Neuronal stem cell (in vitro differentiated cells): ENCODE measurements around the gene THYN1.

Experiments used
- DNase-seq: peaks from one replicate; pipeline ENCODE4 v3.0.0-alpha.2; 2013; ENCODE audit warnings: low spot score
- H2AFZ ChIP-seq: one replicate; pipeline ENCODE4 v1.6.1; 2013; ENCODE audit warnings: mild to moderate bottlenecking, low read length, inconsistent platforms
- H2AK5ac ChIP-seq: 2 replicates; pipeline ENCODE4 v1.6.1; 2013; ENCODE audit warnings: low read depth, mild to moderate bottlenecking, inconsistent platforms, low read length, moderate library complexity, mixed read lengths
- H2BK120ac ChIP-seq: 2 replicates; pipeline ENCODE4 v1.6.1; 2013; ENCODE audit warnings: low read depth, mild to moderate bottlenecking, inconsistent platforms, low read length, moderate library complexity, mixed read lengths
- H2BK12ac ChIP-seq: one replicate; pipeline ENCODE4 v1.6.1; 2013; ENCODE audit warnings: low read length, inconsistent platforms
- H2BK15ac ChIP-seq: 2 replicates; pipeline ENCODE4 v1.6.1; 2013; ENCODE audit warnings: mild to moderate bottlenecking, low read length, inconsistent platforms, mixed read lengths
- H2BK5ac ChIP-seq: one replicate; pipeline ENCODE4 v1.6.1; 2013; ENCODE audit warnings: inconsistent platforms, mild to moderate bottlenecking, low read length, moderate library complexity
- H3K14ac ChIP-seq: one replicate; pipeline ENCODE4 v1.6.1; 2013; ENCODE audit warnings: low read length, inconsistent platforms
- H3K18ac ChIP-seq: 2 replicates; pipeline ENCODE4 v1.6.1; 2013; ENCODE audit warnings: low read length, inconsistent platforms
- H3K23ac ChIP-seq: 2 replicates; pipeline ENCODE4 v1.6.1; 2013; ENCODE audit warnings: low read depth, mild to moderate bottlenecking, mixed read lengths, low read length, inconsistent platforms; ENCODE audit not compliant: poor library complexity
- H3K27ac ChIP-seq: replicated peaks from 3 replicates; pipeline ENCODE4 v1.5.1; 2013; ENCODE audit warnings: low read length, inconsistent platforms
- H3K27me3 ChIP-seq, 3 experiments: 2 replicates each; pipeline ENCODE4 v1.6.1; 2013; ENCODE audit warnings: low read length in 3 of 3, mild to moderate bottlenecking in 2 of 3, inconsistent platforms in 1 of 3, low read depth in 1 of 3, mixed read lengths in 1 of 3, moderate library complexity in 1 of 3; ENCODE audit not compliant: control insufficient read depth in 3 of 3, insufficient read depth in 3 of 3
- H3K36me3 ChIP-seq, 2 donors: replicated peaks in 1 of 2; 2 replicates each; pipeline ENCODE4 v1.6.1; 2013; ENCODE audit warnings: low read length in 2 of 2; ENCODE audit not compliant: control insufficient read depth in 2 of 2, insufficient read depth in 2 of 2
- H3K4ac ChIP-seq: 2 replicates; pipeline ENCODE4 v1.6.1; 2013; ENCODE audit warnings: inconsistent platforms, mild to moderate bottlenecking, low read length, moderate library complexity
- H3K4me1 ChIP-seq, 2 donors: 1 replicate in 1 of 2; 2 replicates in 1 of 2; pipeline ENCODE4 v1.6.1; 2013; ENCODE audit warnings: low read length in 2 of 2, low read depth in 1 of 2; ENCODE audit not compliant: control insufficient read depth in 2 of 2, insufficient read depth in 1 of 2
- H3K4me2 ChIP-seq: one replicate; pipeline ENCODE4 v1.6.1; 2013; ENCODE audit warnings: mild to moderate bottlenecking, low read length, inconsistent platforms; ENCODE audit not compliant: insufficient read depth, poor library complexity, severe bottlenecking
- H3K4me3 ChIP-seq, 2 donors: 2 replicates each; pipeline ENCODE4 v1.5.1; 2013; ENCODE audit warnings: low read length in 2 of 2, mild to moderate bottlenecking in 2 of 2, inconsistent platforms in 1 of 2, moderate library complexity in 1 of 2
- H3K79me1 ChIP-seq: one replicate; pipeline ENCODE4 v1.6.1; 2013; ENCODE audit warnings: low read depth, mild to moderate bottlenecking, inconsistent platforms, low read length, moderate library complexity
- H3K9ac ChIP-seq: one replicate; pipeline ENCODE4 v1.6.1; 2013; ENCODE audit warnings: mild to moderate bottlenecking, low read depth, low read length, inconsistent platforms; ENCODE audit not compliant: poor library complexity
- H3K9me3 ChIP-seq, 2 donors: replicated peaks in 1 of 2; 2 replicates each; pipeline versions ENCODE3 to v1.6.1; 2013; ENCODE audit warnings: low read length in 2 of 2, mild to moderate bottlenecking in 2 of 2, inconsistent platforms in 1 of 2, low read depth in 1 of 2, mixed read lengths in 1 of 2, moderate library complexity in 1 of 2; ENCODE audit not compliant: control insufficient read depth in 2 of 2, insufficient read depth in 1 of 2
- H4K8ac ChIP-seq: one replicate; pipeline ENCODE4 v1.6.1; 2013; ENCODE audit warnings: low read depth, mild to moderate bottlenecking, inconsistent platforms, low read length, moderate library complexity
- H4K91ac ChIP-seq: one replicate; pipeline ENCODE4 v1.6.1; 2013; ENCODE audit warnings: low read length, low read depth, mild to moderate bottlenecking, inconsistent platforms; ENCODE audit not compliant: poor library complexity
- WGBS, 2 donors: extraction: QIAGEN DNeasy Blood & Tissue Kit; methylation state at CpG; one replicate each; pipeline ENCODE4 v1.1.7; 2013; ENCODE audit warnings: missing lambda C conversion rate in 2 of 2, mixed read lengths in 1 of 2; ENCODE audit not compliant: insufficient read length in 2 of 2, insufficient replicate concordance in 1 of 2; ENCODE audit errors: extremely low coverage in 2 of 2; 5-methylcytosine and 5-hydroxymethylcytosine counted together

The THYN1 gene

DNA sequence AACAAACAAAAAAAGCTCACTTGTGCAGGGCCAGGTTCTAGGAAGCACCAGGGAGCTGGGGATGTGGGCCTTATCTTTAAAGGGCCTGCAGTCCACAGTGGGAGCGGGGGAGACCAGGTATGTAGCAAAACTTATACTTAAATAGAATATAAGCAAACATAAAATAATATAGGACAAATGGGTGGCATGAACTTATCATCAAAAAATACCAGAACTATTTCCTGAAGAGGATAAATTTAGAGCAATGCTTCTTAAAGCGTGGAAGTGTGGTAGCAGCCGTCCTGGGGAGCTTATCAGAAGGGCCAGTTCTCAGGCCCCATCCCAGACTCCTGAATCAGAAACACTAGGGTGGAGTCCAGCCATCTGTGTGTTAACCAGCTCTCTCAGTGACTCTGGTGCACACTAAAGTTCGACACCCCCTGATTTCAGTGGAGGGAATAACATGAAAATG lies 19.4 kb downstream of the THYN1 start:
- H3K36me3 ChIP-seq = peaks cover 0 to 14% of the 10 kb centered on the region in 2 donors
- H3K4me3 ChIP-seq = no peak overlapping the region
- H3K23ac ChIP-seq = no peak overlapping the region
- H3K18ac ChIP-seq = no peak overlapping the region
- no peak overlapping the region for H3K14ac ChIP-seq
- no peak overlapping the region for H3K4me2 ChIP-seq
- H2BK5ac ChIP-seq = no peak overlapping the region
- H2BK12ac ChIP-seq = no peak overlapping the region
- no peak overlapping the region for H3K9ac ChIP-seq
- H3K4ac ChIP-seq = no peak overlapping the region
- H3K27me3 ChIP-seq = no peaks in the 10 kb centered on the region
- no peak overlapping the region for H2BK120ac ChIP-seq
- no peak overlapping the region for H3K27ac ChIP-seq
- H4K91ac ChIP-seq = no peak overlapping the region
- no peak overlapping the region for H2BK15ac ChIP-seq
- H3K9me3 ChIP-seq = no peaks in the 10 kb centered on the region
- H3K79me1 ChIP-seq = peaks cover 2% of the 10 kb centered on the region
- H3K4me1 ChIP-seq = peaks cover 0 to 2% of the 10 kb centered on the region in 2 donors
- WGBS, 2 donors = no CpG with 5 or more reads among the region's 4 CpGs
- DNase-seq = no peak
- no peak overlapping the region for H4K8ac ChIP-seq
- no peak overlapping the region for H2AFZ ChIP-seq
- no peak overlapping the region for H2AK5ac ChIP-seq

DNA sequence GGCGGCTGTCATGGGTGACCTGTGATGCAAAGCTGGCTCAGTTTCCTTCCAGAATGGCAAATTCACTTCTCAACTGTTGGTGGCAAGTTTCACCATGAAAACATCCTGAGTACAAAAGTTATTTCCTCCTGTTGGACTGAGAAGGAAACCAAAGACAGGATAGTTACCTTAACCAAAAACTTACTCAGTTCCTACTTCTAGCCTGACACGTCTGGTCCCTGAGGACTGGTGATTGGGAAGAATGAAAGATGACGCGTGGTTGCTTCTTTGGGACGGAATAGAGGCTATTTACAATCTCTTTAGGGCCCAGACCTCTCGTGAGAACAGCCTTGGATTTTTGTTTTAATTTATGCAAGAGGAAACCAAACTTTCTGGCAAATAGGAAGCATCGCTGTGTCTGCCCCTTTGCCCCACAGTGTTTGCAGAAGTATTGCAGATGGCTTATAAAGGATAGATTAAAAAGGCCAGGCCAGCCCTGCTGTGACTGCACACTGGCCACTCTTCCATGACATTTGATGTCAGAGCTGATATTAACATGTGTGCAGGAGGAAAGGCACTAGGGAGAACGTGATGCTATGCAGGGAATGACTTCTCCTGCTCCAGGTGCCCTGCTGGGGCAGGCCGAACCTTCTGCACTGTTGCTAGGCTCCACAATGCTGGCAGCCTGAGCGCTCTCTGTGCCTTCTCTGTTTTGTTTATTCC lies 21.0 kb downstream of the THYN1 start:
- no peaks in the 10 kb centered on the region for H3K9me3 ChIP-seq
- no CpG with 5 or more reads among the region's 10 CpGs for WGBS, 2 donors
- no peak for DNase-seq

GRCh38 chr11:134230339-134230738 lies 22.8 kb downstream of the THYN1 start:
- Histone ChIP-seq H2BK15ac (no peak overlapping the region), H3K27me3 (peaks cover 0 to 4% (median 0%) of the 10 kb centered on the region in 3 experiments), H2BK5ac (no peak overlapping the region), H3K4me3 (no peak overlapping the region), H4K91ac (no peak overlapping the region), H3K4me1 (peaks cover 6 to 7% of the 10 kb centered on the region in 2 donors), H3K9ac (no peak overlapping the region), H3K14ac (no peak overlapping the region), H4K8ac (no peak overlapping the region), H3K4me2 (no peak overlapping the region), H3K9me3 (no peaks in the 10 kb centered on the region), H3K27ac (no peak overlapping the region), H2BK120ac (no peak overlapping the region), H3K36me3 (peaks cover 0 to 8% of the 10 kb centered on the region in 2 donors), H2BK12ac (no peak overlapping the region), H3K79me1 (peaks cover 3% of the 10 kb centered on the region), H2AFZ (no peak overlapping the region), H3K23ac (no peak overlapping the region), H3K4ac (no peak overlapping the region), H2AK5ac (no peak overlapping the region), H3K18ac (no peak overlapping the region)
- no CpG with 5 or more reads among the region's 4 CpGs for WGBS, 2 donors
- no peak for DNase-seq

More for the DNA sequence above, 21.0 kb downstream of the THYN1 start:
- Histone ChIP-seq H4K8ac (no peak overlapping the region), H3K18ac (no peak overlapping the region), H3K4me3 (no peak overlapping the region), H3K79me1 (peaks cover 2% of the 10 kb centered on the region), H2AK5ac (no peak overlapping the region), H3K9ac (no peak overlapping the region), H3K27me3 (no peaks in the 10 kb centered on the region), H3K14ac (no peak overlapping the region), H2AFZ (no peak overlapping the region), H3K4me1 (peaks cover 0 to 2% of the 10 kb centered on the region in 2 donors), H3K36me3 (peaks cover 0 to 14% of the 10 kb centered on the region in 2 donors), H4K91ac (no peak overlapping the region), H2BK15ac (no peak overlapping the region), H3K23ac (no peak overlapping the region), H3K4ac (no peak overlapping the region), H3K4me2 (no peak overlapping the region), H3K27ac (no peak overlapping the region), H2BK12ac (no peak overlapping the region), H2BK5ac (no peak overlapping the region), H2BK120ac (no peak overlapping the region)

DNA sequence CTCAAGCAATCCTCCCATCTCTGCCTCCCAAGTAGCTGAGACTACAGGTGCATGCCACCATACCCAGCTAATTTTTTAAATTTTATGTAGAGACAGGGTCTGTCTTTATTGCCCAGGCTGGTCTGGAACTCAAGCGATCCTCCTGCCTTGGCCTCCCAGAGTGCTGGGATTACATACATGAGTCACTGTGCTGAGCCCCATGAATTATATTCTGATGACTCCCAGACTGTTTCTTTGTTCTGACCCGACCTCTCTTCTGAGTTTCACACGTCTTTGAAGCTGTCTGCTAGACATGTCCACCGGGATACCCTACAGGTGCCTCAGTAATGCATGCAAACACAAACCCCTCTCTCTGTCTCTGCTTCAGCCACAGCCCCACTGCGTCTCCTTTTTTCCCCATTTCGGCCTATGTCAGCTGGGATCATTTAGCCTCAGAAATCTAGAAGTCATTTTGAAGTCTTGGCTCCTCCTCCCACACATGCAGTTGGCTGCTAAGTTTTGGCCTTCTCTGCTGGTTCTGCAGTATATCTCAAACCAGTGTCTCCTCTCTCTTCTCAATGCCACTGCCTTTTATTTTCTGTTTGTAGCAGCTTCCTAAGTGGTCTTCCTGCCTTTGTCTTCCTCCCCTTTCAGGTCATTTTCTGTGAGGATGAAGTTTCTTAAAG lies 23.9 kb downstream of the THYN1 start:
- Histone ChIP-seq H4K91ac (no peak overlapping the region), H3K79me1 (peaks cover 4% of the 10 kb centered on the region), H3K9me3 (no peaks in the 10 kb centered on the region), H3K4me2 (no peak overlapping the region), H3K4ac (no peak overlapping the region), H3K27ac (no peak overlapping the region), H2BK120ac (no peak overlapping the region), H2BK15ac (no peak overlapping the region), H3K14ac (no peak overlapping the region), H2AFZ (no peak overlapping the region), H3K23ac (no peak overlapping the region), H2BK12ac (no peak overlapping the region), H3K27me3 (peaks cover 0 to 4% (median 0%) of the 10 kb centered on the region in 3 experiments), H4K8ac (no peak overlapping the region), H3K4me1 (peaks cover 7% of the 10 kb centered on the region in 2 donors), H3K36me3 (no peaks in the 10 kb centered on the region), H3K18ac (no peak overlapping the region), H3K4me3 (no peak overlapping the region), H3K9ac (no peak overlapping the region), H2BK5ac (no peak overlapping the region), H2AK5ac (no peak overlapping the region)
- DNase-seq = no peak
- no CpG with 5 or more reads among the region's 6 CpGs for WGBS, 2 donors
